ENCODE data around the gene IGLL1. TPM values are rescaled to one million over a fixed set of nuclear protein-coding genes. Genes with fewer than 3 reads are reported as not detected.

IGLL1 gene
- total RNA-seq, 4 donors from 2014 or later: not detected

DNA sequence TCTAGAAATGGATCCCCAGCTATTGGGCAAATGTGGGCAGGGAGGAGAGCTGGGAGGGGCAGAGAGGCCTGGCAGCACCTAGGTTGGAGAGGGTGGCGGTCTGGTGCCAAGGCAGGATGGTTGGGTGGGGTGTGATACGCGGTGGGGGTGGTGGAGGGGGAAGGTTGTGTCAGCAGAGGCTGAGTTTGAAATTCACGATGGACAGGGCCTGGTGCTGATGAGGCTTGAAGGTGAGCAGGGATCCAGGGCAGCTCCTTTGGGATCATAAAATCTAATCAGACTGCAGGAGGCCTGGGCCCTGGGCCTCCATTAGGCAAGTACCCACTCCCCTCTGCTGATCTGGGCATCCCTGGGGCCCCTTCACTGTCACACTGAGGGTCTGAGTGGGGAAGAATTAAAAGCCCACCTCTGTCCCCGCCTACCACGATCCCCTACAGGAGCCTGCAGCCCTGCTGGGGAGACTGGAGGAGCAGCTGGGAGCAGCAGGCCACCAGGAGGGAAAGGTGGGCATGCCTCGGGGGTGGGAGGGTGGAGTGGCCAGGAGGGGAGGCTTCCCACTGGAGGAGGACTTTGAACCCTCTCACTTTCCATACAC lies 24.0 kb downstream of the IGLL1 start:
- no peak for ATAC-seq (ENCODE audit: low FRiP score)
- TF ChIP-seq, protein P1, sequence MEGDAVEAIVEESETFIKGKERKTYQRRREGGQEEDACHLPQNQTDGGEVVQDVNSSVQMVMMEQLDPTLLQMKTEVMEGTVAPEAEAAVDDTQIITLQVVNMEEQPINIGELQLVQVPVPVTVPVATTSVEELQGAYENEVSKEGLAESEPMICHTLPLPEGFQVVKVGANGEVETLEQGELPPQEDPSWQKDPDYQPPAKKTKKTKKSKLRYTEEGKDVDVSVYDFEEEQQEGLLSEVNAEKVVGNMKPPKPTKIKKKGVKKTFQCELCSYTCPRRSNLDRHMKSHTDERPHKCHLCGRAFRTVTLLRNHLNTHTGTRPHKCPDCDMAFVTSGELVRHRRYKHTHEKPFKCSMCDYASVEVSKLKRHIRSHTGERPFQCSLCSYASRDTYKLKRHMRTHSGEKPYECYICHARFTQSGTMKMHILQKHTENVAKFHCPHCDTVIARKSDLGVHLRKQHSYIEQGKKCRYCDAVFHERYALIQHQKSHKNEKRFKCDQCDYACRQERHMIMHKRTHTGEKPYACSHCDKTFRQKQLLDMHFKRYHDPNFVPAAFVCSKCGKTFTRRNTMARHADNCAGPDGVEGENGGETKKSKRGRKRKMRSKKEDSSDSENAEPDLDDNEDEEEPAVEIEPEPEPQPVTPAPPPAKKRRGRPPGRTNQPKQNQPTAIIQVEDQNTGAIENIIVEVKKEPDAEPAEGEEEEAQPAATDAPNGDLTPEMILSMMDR (IDR thresholded peaks at IDR 0.05): no peak
- no peak for DNase-seq (ENCODE audit: low spot score)

DNA sequence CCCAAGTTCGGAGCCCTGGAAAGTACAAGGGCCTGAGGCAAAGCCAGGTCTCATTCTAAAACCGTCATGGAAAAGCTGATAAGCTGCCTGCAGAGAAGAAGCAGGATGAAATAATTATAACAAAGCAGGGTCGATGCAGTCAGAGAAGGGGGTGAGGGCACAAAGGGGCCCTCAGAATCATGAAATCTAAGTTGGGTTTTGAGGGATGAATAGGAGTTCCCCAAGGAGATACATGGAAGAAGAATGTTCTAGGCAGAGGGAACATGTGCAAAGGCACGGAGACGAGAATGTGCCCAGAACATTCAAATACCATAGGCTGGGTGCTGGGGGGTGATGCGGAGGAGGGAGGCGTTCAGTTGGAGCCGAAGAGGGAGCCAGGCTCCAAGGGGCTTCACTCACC lies 25.0 kb downstream of the IGLL1 start:
- DNase-seq (ENCODE audit: low spot score) (no peak), ATAC-seq (ENCODE audit: low FRiP score) (no peak)
- TF ChIP-seq, protein P1 (IDR thresholded peaks at IDR 0.05): no peak

DNA sequence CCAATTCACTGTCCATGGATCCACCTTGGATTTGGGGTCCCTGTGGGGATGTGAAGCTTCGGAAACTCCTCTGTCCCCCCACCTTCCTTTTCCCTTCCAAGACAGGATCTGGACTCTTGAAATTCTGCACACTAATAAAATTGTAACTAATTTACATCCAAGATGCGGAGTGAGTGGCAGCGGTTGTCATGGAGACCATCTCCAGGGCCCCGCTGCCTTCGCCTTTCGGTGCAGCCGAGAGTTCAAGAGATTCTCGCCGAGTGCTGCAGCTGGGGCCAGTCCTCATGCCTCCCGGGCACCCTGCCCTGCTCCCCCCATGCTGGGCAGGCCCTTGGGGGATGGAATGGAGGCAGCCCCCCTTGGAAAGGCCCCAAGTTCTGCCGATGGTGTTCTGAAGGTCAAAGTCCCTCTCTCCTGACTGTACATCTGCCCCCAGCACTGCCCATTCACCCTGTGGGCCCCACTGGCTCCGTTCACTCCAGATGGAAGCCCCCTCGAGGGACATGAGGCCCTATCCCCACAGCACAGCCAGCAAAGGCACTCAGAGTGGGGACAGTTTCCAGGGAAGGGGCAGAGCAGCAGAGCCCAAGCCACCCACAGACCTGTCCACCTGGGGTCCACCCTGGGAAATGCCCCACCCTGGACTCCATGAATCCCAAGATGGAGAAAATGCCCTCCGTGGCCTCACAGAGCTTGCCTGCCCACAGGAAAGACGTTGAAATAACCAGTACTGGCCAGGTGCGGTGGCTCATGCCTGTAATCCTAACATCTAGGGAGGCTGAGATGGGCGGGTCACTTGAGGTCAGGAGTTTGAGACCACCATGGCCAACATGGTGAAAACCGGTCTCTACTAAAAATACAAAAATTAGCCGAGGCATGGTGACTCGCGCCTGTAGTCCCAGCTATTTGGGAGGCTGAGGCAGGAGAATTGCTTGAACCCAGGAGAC lies 25.9 kb downstream of the IGLL1 start:
- no peak for DNase-seq (ENCODE audit: low spot score)
- no peak for ATAC-seq (ENCODE audit: low FRiP score)
- TF ChIP-seq, protein P1 (IDR thresholded peaks at IDR 0.05): no peak

DNA sequence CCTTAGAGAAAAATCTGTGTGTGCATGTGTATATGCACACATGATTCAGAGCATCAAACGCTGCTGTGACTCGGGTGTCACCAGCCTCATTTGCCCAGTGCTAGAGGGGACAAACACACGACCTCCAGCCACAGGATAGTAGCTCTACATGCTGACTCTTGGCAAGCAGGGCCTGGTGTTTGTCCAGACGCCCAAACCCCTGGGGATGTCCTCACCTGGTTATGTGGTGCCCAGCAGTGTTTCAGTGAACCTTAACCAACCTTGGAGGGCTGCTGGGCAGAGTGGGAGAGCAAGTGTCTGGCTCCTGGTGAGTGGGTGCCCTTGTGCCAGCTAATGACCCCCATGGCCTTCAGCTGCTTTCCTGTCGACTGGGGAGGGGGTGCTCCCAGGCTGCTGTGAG lies 26.7 kb downstream of the IGLL1 start:
- ATAC-seq (ENCODE audit: low FRiP score) (no peak), DNase-seq (ENCODE audit: low spot score) (no peak)
- TF ChIP-seq, protein P1 (IDR thresholded peaks at IDR 0.05): no peak

DNA sequence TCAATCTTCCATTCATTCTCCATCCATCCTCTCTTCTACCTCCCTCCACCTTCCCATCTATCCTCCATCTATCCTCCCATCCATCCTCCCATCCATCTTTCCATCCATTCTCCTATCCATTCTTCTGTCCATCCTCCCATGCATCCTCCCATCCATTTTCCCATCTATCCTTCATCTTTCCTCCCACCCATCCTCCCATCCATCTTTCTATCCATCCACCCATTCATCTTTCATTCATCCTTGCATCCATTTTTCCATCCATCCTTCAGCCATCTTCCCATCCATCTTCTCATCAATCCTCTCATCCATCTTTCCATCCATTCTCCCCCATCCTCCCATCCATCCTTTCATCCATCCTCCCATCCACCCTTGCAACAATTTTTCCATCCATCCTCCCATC lies 27.5 kb downstream of the IGLL1 start:
- ATAC-seq (ENCODE audit: low FRiP score) (no peak), DNase-seq (ENCODE audit: low spot score) (no peak)
- TF ChIP-seq, protein P1 (IDR thresholded peaks at IDR 0.05): no peak

DNA sequence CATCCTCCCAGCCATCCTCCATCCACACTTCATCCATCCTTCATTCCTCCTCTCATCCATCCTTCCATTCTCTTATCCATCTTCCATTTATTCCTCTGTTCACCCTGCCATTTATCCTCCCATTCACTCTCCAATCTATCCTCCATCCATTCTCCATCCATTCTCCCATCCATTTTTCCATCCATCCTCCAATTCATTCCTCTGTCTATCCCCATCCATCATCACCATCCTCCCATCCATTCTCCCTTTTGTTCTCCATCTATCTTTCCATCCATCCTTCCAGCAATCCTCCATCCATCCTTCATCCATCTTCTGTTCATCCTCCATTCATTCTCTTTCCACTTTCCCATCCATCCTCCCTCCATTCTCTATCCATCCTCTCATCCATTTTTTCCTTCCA lies 28.7 kb downstream of the IGLL1 start:
- DNase-seq (ENCODE audit: low spot score) (no peak), ATAC-seq (ENCODE audit: low FRiP score) (no peak)
- TF ChIP-seq, protein P1 (IDR thresholded peaks at IDR 0.05): no peak
